Muscle layer of colon (tissue), 2 donors: Measurements from ENCODE around the gene CCDC85C.

Source experiments
- H3K27ac ChIP-seq: one replicate; pipeline ENCODE4 v1.7.0; 2013; ENCODE audit warnings: low read depth, mild to moderate bottlenecking, low read length, moderate library complexity
- H3K27me3 ChIP-seq, 2 donors: one replicate each; pipeline ENCODE4 v1.7.0; 2013; ENCODE audit warnings: low read length in 2 of 2, mild to moderate bottlenecking in 2 of 2; ENCODE audit not compliant: insufficient read depth in 2 of 2, control insufficient read depth in 1 of 2
- H3K36me3 ChIP-seq: one replicate; pipeline ENCODE4 v1.7.0; 2013; ENCODE audit warnings: mild to moderate bottlenecking, low read length; ENCODE audit not compliant: insufficient read depth
- H3K4me1 ChIP-seq: one replicate; pipeline ENCODE4 v1.7.0; 2013; ENCODE audit warnings: mild to moderate bottlenecking, low read length; ENCODE audit not compliant: insufficient read depth
- H3K4me3 ChIP-seq, 2 donors: one replicate each; pipeline ENCODE4 v1.7.0; 2013; ENCODE audit warnings: low read length in 2 of 2, low read depth in 1 of 2, mild to moderate bottlenecking in 1 of 2, moderate library complexity in 1 of 2
- H3K9ac ChIP-seq: one replicate; pipeline ENCODE4 v1.7.0; 2013; ENCODE audit warnings: low read length
- H3K9me3 ChIP-seq: one replicate; pipeline ENCODE4 v1.7.0; 2013; ENCODE audit warnings: mild to moderate bottlenecking, low read length
- donor health status: abdominal sarcoma.
- donor health status: Adenocarcinoma of cecum.

CCDC85C gene

GRCh38 chr14:99502989-99503421 is 101.0 kb downstream of the CCDC85C start:
- Histone ChIP-seq H3K27ac (no peak overlapping the region), H3K9me3 (no peaks in the 10 kb centered on the region), H3K4me1 (no peaks in the 10 kb centered on the region), H3K27me3 (no peaks in the 10 kb centered on the region), H3K36me3 (peaks cover 84% of the 10 kb centered on the region), H3K4me3 (no peak overlapping the region), H3K9ac (no peak overlapping the region)

GRCh38 chr14:99497894-99498293 is 106.1 kb downstream of the CCDC85C start:
- Histone ChIP-seq H3K4me1 (no peaks in the 10 kb centered on the region), H3K27me3 (no peaks in the 10 kb centered on the region), H3K9me3 (no peaks in the 10 kb centered on the region), H3K27ac (no peak overlapping the region), H3K4me3 (no peak overlapping the region), H3K36me3 (peaks cover 74% of the 10 kb centered on the region), H3K9ac (no peak overlapping the region)

- Histone ChIP-seq H3K9me3 (no peaks in the 10 kb centered on the region), H3K4me1 (no peaks in the 10 kb centered on the region), H3K27ac (no peak overlapping the region), H3K4me3 (no peak overlapping the region), H3K36me3 (peaks cover 74% of the 10 kb centered on the region), H3K27me3 (no peaks in the 10 kb centered on the region), H3K9ac (no peak overlapping the region)
These were observed 106.7 kb downstream of the CCDC85C start for GRCh38 chr14:99497341-99497740.

GRCh38 chr14:99484106-99484505 is 119.9 kb downstream of the CCDC85C start:
- Histone ChIP-seq H3K9me3 (no peaks in the 10 kb centered on the region), H3K27ac (no peak overlapping the region), H3K9ac (no peak overlapping the region), H3K27me3 (no peaks in the 10 kb centered on the region), H3K36me3 (no peaks in the 10 kb centered on the region), H3K4me1 (peaks cover 22% of the 10 kb centered on the region), H3K4me3 (no peak overlapping the region)

GRCh38 chr14:99481745-99482099 is 122.3 kb downstream of the CCDC85C start:
- H3K9me3 ChIP-seq: no peaks in the 10 kb centered on the region
- H3K4me1 ChIP-seq: peaks cover 36% of the 10 kb centered on the region
- no peaks in the 10 kb centered on the region for H3K27me3 ChIP-seq
- H3K36me3 ChIP-seq: no peaks in the 10 kb centered on the region
- H3K27ac ChIP-seq: peak overlapping the region; percentile 79
- peak overlapping the region; percentile 87 to 100 for H3K4me3 ChIP-seq
- peak overlapping the region; percentile 93 for H3K9ac ChIP-seq

GRCh38 chr14:99480917-99481744 is 122.9 kb downstream of the CCDC85C start, which contains the start of gene CCNK:
Gene CCNK, plus strand, starts transcription at chr14:99481409. Its CDS starts 11,269 bp downstream, at chr14:99492678.
- peak within 1 kb of the TSS; percentile 87 to 100 for H3K4me3 ChIP-seq
- peak within 1 kb of the TSS; percentile 93 for H3K9ac ChIP-seq
- H3K9me3 ChIP-seq: no peaks in the 10 kb centered on the region
- H3K27ac ChIP-seq: peak within 1 kb of the TSS; percentile 79
- H3K4me1 ChIP-seq: peaks cover 36% of the 10 kb centered on the region
- no peaks in the 10 kb centered on the region for H3K36me3 ChIP-seq
- no peaks in the 10 kb centered on the region for H3K27me3 ChIP-seq

GRCh38 chr14:99479906-99480869 is 123.8 kb downstream of the CCDC85C start, which contains the start of gene SETD3:
Gene SETD3, minus strand, starts transcription at chr14:99480859. Its CDS starts 15,054 bp downstream, at chr14:99465805.
- Histone ChIP-seq H3K27me3 (no peaks in the 10 kb centered on the region), H3K27ac (peak within 1 kb of the TSS; percentile 79), H3K36me3 (no peaks in the 10 kb centered on the region), H3K4me3 (peak within 1 kb of the TSS; percentile 87 to 100), H3K9ac (peak within 1 kb of the TSS; percentile 93), H3K9me3 (no peaks in the 10 kb centered on the region), H3K4me1 (peaks cover 36% of the 10 kb centered on the region)

GRCh38 chr14:99479160-99479905 is 124.7 kb downstream of the CCDC85C start:
- Histone ChIP-seq H3K4me3 (peak overlapping the region; percentile 48 to 62), H3K27me3 (no peaks in the 10 kb centered on the region), H3K36me3 (no peaks in the 10 kb centered on the region), H3K27ac (peak overlapping the region; percentile 79), H3K4me1 (peaks cover 36% of the 10 kb centered on the region), H3K9ac (peak overlapping the region; percentile 22), H3K9me3 (no peaks in the 10 kb centered on the region)

- H3K9ac ChIP-seq: no peak overlapping the region
- peaks cover 29% of the 10 kb centered on the region for H3K4me1 ChIP-seq
- no peak overlapping the region for H3K27ac ChIP-seq
- no peaks in the 10 kb centered on the region for H3K36me3 ChIP-seq
- H3K4me3 ChIP-seq: no peak overlapping the region
- no peaks in the 10 kb centered on the region for H3K9me3 ChIP-seq
- no peaks in the 10 kb centered on the region for H3K27me3 ChIP-seq
These were observed 125.9 kb downstream of the CCDC85C start for GRCh38 chr14:99478128-99478527.

- Histone ChIP-seq H3K27ac (no peak overlapping the region), H3K9me3 (no peaks in the 10 kb centered on the region), H3K4me3 (no peak overlapping the region), H3K36me3 (no peaks in the 10 kb centered on the region), H3K27me3 (no peaks in the 10 kb centered on the region), H3K4me1 (peaks cover 17% of the 10 kb centered on the region), H3K9ac (no peak overlapping the region)
These were observed 127.1 kb downstream of the CCDC85C start for GRCh38 chr14:99476864-99477263.

GRCh38 chr14:99475660-99476059 is 128.3 kb downstream of the CCDC85C start:
- no peak overlapping the region for H3K27ac ChIP-seq
- peaks cover 17% of the 10 kb centered on the region for H3K4me1 ChIP-seq

More at GRCh38 chr14:99475660-99476059, 128.3 kb downstream of the CCDC85C start:
- no peaks in the 10 kb centered on the region for H3K9me3 ChIP-seq
- no peak overlapping the region for H3K4me3 ChIP-seq
- H3K9ac ChIP-seq: no peak overlapping the region
- no peaks in the 10 kb centered on the region for H3K36me3 ChIP-seq
- H3K27me3 ChIP-seq: no peaks in the 10 kb centered on the region
